ENCODE data around the gene TOX3.

TOX3 gene

DNA sequence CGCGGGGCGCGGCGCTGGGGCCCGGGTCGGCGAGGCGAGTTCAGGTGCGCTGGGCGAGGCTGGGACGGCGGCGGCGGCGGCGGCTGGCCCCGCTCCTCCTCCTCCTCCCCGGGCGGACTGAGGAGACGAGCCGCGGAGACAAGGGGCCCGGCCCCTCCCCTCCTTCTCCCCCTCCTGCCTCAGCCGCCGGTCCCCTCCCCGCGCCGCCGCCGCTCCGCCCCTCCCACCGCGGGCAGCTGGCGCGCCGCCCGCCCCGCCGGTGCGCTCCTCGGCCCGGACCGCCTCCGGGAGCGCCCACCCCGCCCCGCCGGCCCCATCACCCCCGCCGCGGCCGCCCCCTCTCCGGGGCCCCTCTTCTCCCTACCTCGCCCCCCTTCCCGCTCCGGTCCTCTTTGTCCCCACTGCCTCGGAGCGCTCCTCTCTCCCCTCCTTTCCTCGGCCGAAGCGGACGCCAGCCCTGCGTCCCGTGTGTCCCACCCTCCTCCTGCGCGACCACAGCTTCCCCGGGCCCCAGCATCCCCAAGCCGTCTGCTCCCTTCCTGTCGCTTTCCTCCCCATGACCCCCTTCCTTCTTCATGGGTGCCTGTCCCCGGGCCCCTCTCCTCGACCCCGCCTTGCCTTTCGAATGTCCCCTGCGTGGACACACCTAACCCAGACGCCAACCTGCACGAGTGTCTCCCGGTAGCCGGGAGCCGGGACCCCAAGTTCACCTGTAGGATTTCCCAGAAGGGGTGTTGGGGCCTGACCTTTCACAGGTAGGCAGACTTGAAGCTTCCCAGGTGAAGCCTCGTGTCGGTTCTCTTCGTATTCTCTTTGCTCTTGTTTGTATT is at the start of gene TOX3:
TSS of gene TOX3 (minus strand) at position 140 of the 830 bp plus-strand sequence. CDS start 420 bp downstream, outside the sequence.
- Histone ChIP-seq H3K27ac (no peak within 1 kb of the TSS), H3K36me3 (no peaks in the 10 kb centered on the region), H3K9me3 (no peaks in the 10 kb centered on the region), H3K4me3 (peak within 1 kb of the TSS; percentile 14 to 42), H3K27me3 (peaks cover 0 to 58% of the 10 kb centered on the region in 2 donors), H3K4me1 (peaks cover 0 to 23% (median 18%) of the 10 kb centered on the region in 4 donors)
- TF ChIP-seq, protein P1, sequence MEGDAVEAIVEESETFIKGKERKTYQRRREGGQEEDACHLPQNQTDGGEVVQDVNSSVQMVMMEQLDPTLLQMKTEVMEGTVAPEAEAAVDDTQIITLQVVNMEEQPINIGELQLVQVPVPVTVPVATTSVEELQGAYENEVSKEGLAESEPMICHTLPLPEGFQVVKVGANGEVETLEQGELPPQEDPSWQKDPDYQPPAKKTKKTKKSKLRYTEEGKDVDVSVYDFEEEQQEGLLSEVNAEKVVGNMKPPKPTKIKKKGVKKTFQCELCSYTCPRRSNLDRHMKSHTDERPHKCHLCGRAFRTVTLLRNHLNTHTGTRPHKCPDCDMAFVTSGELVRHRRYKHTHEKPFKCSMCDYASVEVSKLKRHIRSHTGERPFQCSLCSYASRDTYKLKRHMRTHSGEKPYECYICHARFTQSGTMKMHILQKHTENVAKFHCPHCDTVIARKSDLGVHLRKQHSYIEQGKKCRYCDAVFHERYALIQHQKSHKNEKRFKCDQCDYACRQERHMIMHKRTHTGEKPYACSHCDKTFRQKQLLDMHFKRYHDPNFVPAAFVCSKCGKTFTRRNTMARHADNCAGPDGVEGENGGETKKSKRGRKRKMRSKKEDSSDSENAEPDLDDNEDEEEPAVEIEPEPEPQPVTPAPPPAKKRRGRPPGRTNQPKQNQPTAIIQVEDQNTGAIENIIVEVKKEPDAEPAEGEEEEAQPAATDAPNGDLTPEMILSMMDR (IDR thresholded peaks at IDR 0.05) = no peak
- no peak for DNase-seq
- intact Hi-C loops (cut with DNase I; ENCODE audit: low total_unique reads) = no loop called here

DNA sequence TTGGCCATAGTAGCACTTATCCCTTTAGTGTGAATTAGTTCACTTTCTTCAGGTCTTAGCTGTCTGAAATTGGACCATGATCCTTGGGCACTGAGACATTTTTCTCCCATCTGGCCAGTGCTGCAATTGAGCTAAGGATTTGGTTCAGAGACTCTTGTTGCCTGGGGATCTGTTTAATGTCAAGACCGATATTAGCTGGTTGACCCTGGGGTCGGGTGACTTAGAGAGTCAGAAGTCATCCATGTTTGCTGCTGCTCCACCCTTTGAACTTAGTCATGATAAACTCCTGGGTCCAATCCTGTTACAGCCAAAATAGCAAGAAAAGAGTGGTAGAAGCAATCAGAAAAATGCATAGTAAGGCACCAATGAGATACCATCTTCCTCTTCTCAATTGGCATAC is 45.8 kb upstream of the TOX3 start:
- H3K36me3 ChIP-seq = no peaks in the 10 kb centered on the region
- intact Hi-C loops (cut with DNase I; ENCODE audit: low total_unique reads) = no loop called here
- TF ChIP-seq, protein P1 (IDR thresholded peaks at IDR 0.05) = no peak

DNA sequence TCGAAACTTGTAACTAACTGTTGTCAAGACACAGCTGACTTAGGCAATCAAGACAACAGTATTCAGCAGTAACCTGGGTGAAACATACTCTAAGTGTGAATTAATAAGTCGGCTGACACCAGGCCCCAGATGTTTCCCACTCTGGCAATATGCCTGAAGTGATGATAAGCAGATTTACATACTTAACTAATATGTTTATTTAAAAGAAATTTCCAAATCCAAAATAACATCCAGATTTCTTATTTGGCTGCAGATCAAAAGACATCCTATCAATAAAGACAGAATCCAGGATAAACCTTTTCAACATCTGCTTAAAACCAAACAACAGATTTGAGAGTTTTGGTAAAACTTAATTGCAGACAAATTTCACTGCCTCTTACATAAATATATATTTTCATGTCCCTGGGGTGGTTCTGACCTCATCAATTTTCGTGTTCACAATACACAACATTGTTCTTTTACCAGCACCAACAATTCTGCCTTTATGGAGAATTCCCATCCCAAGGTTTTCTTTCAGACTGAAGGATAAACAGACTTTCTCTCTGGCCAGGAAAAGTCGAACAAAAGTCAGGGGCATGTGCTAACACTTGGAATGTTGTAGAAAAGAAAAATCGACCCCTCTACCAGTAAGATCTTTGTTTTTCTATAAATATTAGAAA is 45.1 kb upstream of the TOX3 start:
- intact Hi-C loops (cut with DNase I; ENCODE audit: low total_unique reads) = no loop called here
- no peak for DNase-seq

More for the DNA sequence above, 45.8 kb upstream of the TOX3 start:
- Histone ChIP-seq H3K9me3 (no peaks in the 10 kb centered on the region), H3K4me3 (no peak overlapping the region), H3K27ac (no peak overlapping the region), H3K27me3 (no peaks in the 10 kb centered on the region), H3K4me1 (no peaks in the 10 kb centered on the region)
- DNase-seq = no peak

DNA sequence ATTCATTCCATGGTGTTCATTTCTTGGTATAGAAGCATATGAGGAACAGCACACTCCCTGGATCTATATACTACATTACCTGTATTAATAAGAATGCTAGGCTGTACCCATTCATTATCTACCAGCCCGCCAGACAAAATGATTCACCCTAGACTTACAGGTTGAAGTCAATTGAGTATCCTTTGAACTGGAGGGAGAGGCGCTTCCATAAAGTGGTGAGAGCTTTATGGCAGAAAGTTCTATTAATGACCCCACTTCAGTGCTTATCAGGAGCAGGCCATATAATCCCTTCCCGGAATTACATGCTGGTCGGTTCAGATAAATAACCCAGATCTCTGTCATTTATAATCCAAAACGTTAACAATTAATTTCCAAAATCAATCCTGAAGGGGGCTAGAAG is 44.5 kb upstream of the TOX3 start:
- intact Hi-C loops (cut with DNase I; ENCODE audit: low total_unique reads) = no loop called here
- H3K27ac ChIP-seq = no peak overlapping the region
- no peaks in the 10 kb centered on the region for H3K4me1 ChIP-seq

More for the DNA sequence above, 45.1 kb upstream of the TOX3 start:
- TF ChIP-seq, protein P1 (IDR thresholded peaks at IDR 0.05) = no peak
- H3K36me3 ChIP-seq = no peaks in the 10 kb centered on the region
- H3K9me3 ChIP-seq = no peaks in the 10 kb centered on the region
- no peaks in the 10 kb centered on the region for H3K4me1 ChIP-seq
- H3K4me3 ChIP-seq = no peak overlapping the region
- no peak overlapping the region for H3K27ac ChIP-seq
- no peaks in the 10 kb centered on the region for H3K27me3 ChIP-seq

DNA sequence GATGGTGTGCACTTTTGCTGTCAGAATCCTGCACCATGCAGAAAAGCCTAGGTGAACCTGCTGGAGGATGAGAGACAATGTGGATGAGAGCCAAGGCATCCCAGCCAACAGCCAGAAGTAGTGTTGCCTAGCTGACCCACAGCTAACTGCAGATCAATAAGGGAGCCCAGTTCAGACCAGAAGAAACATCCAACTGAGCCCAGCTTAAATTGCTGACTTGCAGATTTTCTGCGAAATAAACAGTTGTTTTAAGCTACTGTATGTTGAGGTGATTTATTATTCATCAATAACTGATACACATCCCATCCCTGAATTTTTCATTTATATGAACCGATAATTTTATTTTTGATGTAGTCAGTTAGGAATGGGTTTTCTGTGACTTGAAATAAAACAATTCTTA is 39.2 kb upstream of the TOX3 start:
- DNase-seq = no peak
- Histone ChIP-seq H3K36me3 (no peaks in the 10 kb centered on the region), H3K27me3 (no peaks in the 10 kb centered on the region), H3K9me3 (no peaks in the 10 kb centered on the region), H3K4me3 (no peak overlapping the region), H3K27ac (no peak overlapping the region), H3K4me1 (no peaks in the 10 kb centered on the region)
- TF ChIP-seq, protein P1 (IDR thresholded peaks at IDR 0.05) = no peak
- intact Hi-C loops (cut with DNase I; ENCODE audit: low total_unique reads) = no loop called here

More for the DNA sequence above, 44.5 kb upstream of the TOX3 start:
- Histone ChIP-seq H3K27me3 (no peaks in the 10 kb centered on the region), H3K4me3 (no peak overlapping the region), H3K9me3 (no peaks in the 10 kb centered on the region), H3K36me3 (no peaks in the 10 kb centered on the region)
- DNase-seq = no peak
- TF ChIP-seq, protein P1 (IDR thresholded peaks at IDR 0.05) = no peak
